IMR-90 (cell line): ENCODE measurements around the gene DDX31. TPM values are rescaled to one million over a fixed set of nuclear protein-coding genes. Genes with fewer than 3 reads are reported as not detected.

Source experiments
- ATAC-seq: fragments of 200-7000 bp; cut with Tn5 transposase; 2 replicates; pipeline ENCODE4 v1.9.1; 2020; ENCODE audit warnings: low read depth, mild to moderate bottlenecking, moderate library complexity
- BruUV-seq: library from RNA; stranded (reverse); fragments of 400-500 nt; replicated peaks from 2 replicates; lab custom pipeline; 2021; lab: Mats Ljungman, UMichigan
- CTCF ChIA-PET: fragments of 300-600 bp; formaldehyde crosslinking; extraction: SDS; loops from one replicate; lab custom pipeline; 2021; ENCODE audit warnings: antibody characterized with exemption; lab: Yijun Ruan, JAX
- POLR2A ChIA-PET: fragments of 300-600 bp; sonication (Branson Sonifier 250); formaldehyde crosslinking; loops from one replicate; lab custom pipeline; 2022; ENCODE audit warnings: antibody characterized with exemption; ENCODE audit not compliant: unreplicated experiment; lab: Charles Lee
- DNase-seq: peaks from one replicate; pipeline ENCODE4 v3.0.0; 2013
- H2AFZ ChIP-seq: replicated peaks from 2 replicates; pipeline ENCODE3; 2013; ENCODE audit warnings: low read length, mild to moderate bottlenecking; ENCODE audit not compliant: poor library complexity
- H2AK5ac ChIP-seq: 2 replicates; pipeline ENCODE4 v1.6.1; 2013; ENCODE audit warnings: low read depth, low read length, inconsistent platforms
- H2AK9ac ChIP-seq: replicated peaks from 2 replicates; pipeline ENCODE3; 2013; ENCODE audit warnings: mild to moderate bottlenecking, low read depth, low read length, moderate library complexity; ENCODE audit not compliant: poor library complexity
- H2BK120ac ChIP-seq: 2 replicates; pipeline ENCODE4 v1.6.1; 2013; ENCODE audit warnings: low read depth, low read length, inconsistent platforms
- H2BK15ac ChIP-seq: 3 replicates; pipeline ENCODE4 v1.6.1; 2013; ENCODE audit warnings: low read depth, low read length, inconsistent platforms
- H2BK20ac ChIP-seq: 2 replicates; pipeline ENCODE4 v1.6.1; 2013; ENCODE audit warnings: low read depth, mild to moderate bottlenecking, inconsistent platforms, low read length, moderate library complexity
- H2BK5ac ChIP-seq: 2 replicates; pipeline ENCODE4 v1.6.1; 2013; ENCODE audit warnings: mild to moderate bottlenecking, low read depth, low read length, inconsistent platforms; ENCODE audit not compliant: poor library complexity, severe bottlenecking
- H3K14ac ChIP-seq: replicated peaks from 2 replicates; pipeline ENCODE4 v1.6.1; 2013; ENCODE audit warnings: low read depth, low read length, inconsistent platforms
- H3K18ac ChIP-seq: 2 replicates; pipeline ENCODE4 v1.6.1; 2013; ENCODE audit warnings: low read depth, low read length, control low read depth
- H3K23ac ChIP-seq: 2 replicates; pipeline ENCODE4 v1.6.1; 2013; ENCODE audit warnings: low read depth, low read length, inconsistent platforms
- H3K27ac ChIP-seq: 2 replicates; pipeline ENCODE4 v1.5.1; 2013; ENCODE audit warnings: mild to moderate bottlenecking, control low read depth, low read length; ENCODE audit not compliant: insufficient read depth
- H3K27me3 ChIP-seq: 2 replicates; pipeline ENCODE4 v1.6.1; 2013; ENCODE audit warnings: low read length; ENCODE audit not compliant: control insufficient read depth, insufficient read depth
- H3K36me3 ChIP-seq: 2 replicates; pipeline ENCODE4 v1.6.1; 2013; ENCODE audit warnings: low read length, mixed read lengths; ENCODE audit not compliant: control insufficient read depth, insufficient read depth
- H3K4ac ChIP-seq: 2 replicates; pipeline ENCODE4 v1.6.1; 2013; ENCODE audit warnings: low read depth, low read length, inconsistent platforms
- H3K4me1 ChIP-seq: 2 replicates; pipeline ENCODE4 v1.6.1; 2013; ENCODE audit warnings: low read length, mixed read lengths; ENCODE audit not compliant: control insufficient read depth, insufficient read depth
- H3K4me2 ChIP-seq: 2 replicates; pipeline ENCODE4 v1.6.1; 2013; ENCODE audit warnings: low read depth, mild to moderate bottlenecking, control low read depth, low read length, moderate library complexity
- H3K4me3 ChIP-seq: 2 replicates; pipeline ENCODE4 v1.5.1; 2013; ENCODE audit warnings: low read depth, mild to moderate bottlenecking, control low read depth, low read length, moderate library complexity; ENCODE audit not compliant: insufficient read depth
- H3K56ac ChIP-seq: 2 replicates; pipeline ENCODE4 v1.6.1; 2013; ENCODE audit warnings: low read length, inconsistent platforms; ENCODE audit not compliant: insufficient read depth; ENCODE audit errors: extremely low read depth
- H3K79me1 ChIP-seq, 2 experiments: 2 replicates each; pipeline ENCODE4 v1.6.1; 2013; ENCODE audit warnings: low read length in 2 of 2, inconsistent platforms in 1 of 2, low read depth in 1 of 2
- H3K9ac ChIP-seq: 2 replicates; pipeline ENCODE4 v1.6.1; 2013; ENCODE audit warnings: low read depth, low read length, control low read depth
- H3K9me1 ChIP-seq: 2 replicates; pipeline ENCODE4 v1.6.1; 2013; ENCODE audit warnings: low read length, inconsistent platforms; ENCODE audit not compliant: insufficient read depth
- H3K9me3 ChIP-seq: 2 replicates; pipeline ENCODE4 v1.6.1; 2013; ENCODE audit warnings: low read length; ENCODE audit not compliant: control insufficient read depth, insufficient read depth
- H4K20me1 ChIP-seq: 2 replicates; pipeline ENCODE4 v1.6.1; 2013; ENCODE audit warnings: low read length, inconsistent platforms; ENCODE audit not compliant: insufficient read depth
- H4K5ac ChIP-seq: 2 replicates; pipeline ENCODE4 v1.6.1; 2013; ENCODE audit warnings: mild to moderate bottlenecking, low read depth, low read length, control low read depth
- H4K8ac ChIP-seq, 2 experiments: 2 replicates each; pipeline ENCODE4 v1.6.1; 2013; ENCODE audit warnings: low read depth in 2 of 2, low read length in 2 of 2, control low read depth in 1 of 2, inconsistent platforms in 1 of 2
- H4K91ac ChIP-seq: 2 replicates; pipeline ENCODE4 v1.6.1; 2013; ENCODE audit warnings: low read depth, low read length, inconsistent platforms; ENCODE audit not compliant: insufficient read depth
- BHLHE40 ChIP-seq: fragments of 150-350 bp; IDR thresholded peaks from 2 replicates; pipeline ENCODE4 v1.6.1; 2016; ENCODE audit warnings: mild to moderate bottlenecking, low read depth, low read length
- CEBPB ChIP-seq: IDR thresholded peaks from 2 replicates; pipeline ENCODE4 v1.6.1; 2012; ENCODE audit warnings: low read depth, low read length, improper control_type of control experiment
- CHD1 ChIP-seq: IDR thresholded peaks from 2 replicates; pipeline ENCODE4 v1.6.1; 2012; ENCODE audit warnings: low read depth, low read length, improper control_type of control experiment
- CTCF ChIP-seq: conservative IDR thresholded peaks from 2 replicates; pipeline ENCODE4 v1.5.1; 2012; ENCODE audit warnings: mild to moderate bottlenecking, low read depth, low read length, improper control_type of control experiment
- ELK1 ChIP-seq: fragments of 150-350 bp; IDR thresholded peaks from 2 replicates; pipeline ENCODE4 v1.6.1; 2016; ENCODE audit warnings: low read depth, mild to moderate bottlenecking, low read length, moderate library complexity, borderline replicate concordance
- FOS ChIP-seq: fragments of 150-350 bp; IDR thresholded peaks from 2 replicates; pipeline ENCODE4 v1.6.1; 2016; ENCODE audit warnings: low read depth, low read length
- MAFK ChIP-seq: IDR thresholded peaks from 2 replicates; pipeline ENCODE4 v1.6.1; 2012; ENCODE audit warnings: low read depth, low read length, improper control_type of control experiment
- MXI1 ChIP-seq: IDR thresholded peaks from 2 replicates; pipeline ENCODE4 v1.6.1; 2012; ENCODE audit warnings: low read depth, mild to moderate bottlenecking, low read length, moderate library complexity, borderline replicate concordance
- NFE2L2 ChIP-seq: fragments of 150-350 bp; IDR thresholded peaks from 2 replicates; pipeline ENCODE4 v1.6.1; 2016; ENCODE audit warnings: low read depth, mild to moderate bottlenecking, low read length
- RAD21 ChIP-seq: IDR thresholded peaks from 2 replicates; pipeline ENCODE4 v1.6.1; 2012; ENCODE audit warnings: low read length, improper control_type of control experiment
- RCOR1 ChIP-seq: IDR thresholded peaks from 2 replicates; pipeline ENCODE4 v1.6.1; 2012; ENCODE audit warnings: mild to moderate bottlenecking, low read length, improper control_type of control experiment; ENCODE audit not compliant: insufficient replicate concordance
- RFX5 ChIP-seq: IDR thresholded peaks from 2 replicates; pipeline ENCODE4 v1.8.0; 2012; ENCODE audit warnings: low read depth, mild to moderate bottlenecking, low read length, moderate library complexity
- SMC3 ChIP-seq: fragments of 150-350 bp; IDR thresholded peaks from 2 replicates; pipeline ENCODE4 v1.6.1; 2016; ENCODE audit warnings: low read depth, mild to moderate bottlenecking, antibody characterized with exemption, low read length, moderate library complexity
- WGBS, 2 experiments: methylation state at CpG; one replicate each; pipeline versions ENCODE4 v1.1.5 to v1.1.7; 2013; ENCODE audit warnings: missing lambda C conversion rate in 2 of 2; ENCODE audit not compliant: insufficient read length in 1 of 2; ENCODE audit errors: extremely low coverage in 2 of 2; 5-methylcytosine and 5-hydroxymethylcytosine counted together
- dilution Hi-C: fragments of 300-500 bp; cut with HindIII; formaldehyde crosslinking; loops from one replicate; pipeline ENCODE4 v1.14.3; 2018; ENCODE audit warnings: low sequenced_read_pairs; ENCODE audit not compliant: unreplicated experiment
- in situ Hi-C: fragments of 300-500 bp; cut with MboI; formaldehyde crosslinking; loops from 3 replicates; pipeline ENCODE4 v1.14.3; 2019; ENCODE audit warnings: low sequenced_read_pairs, inconsistent platforms, mixed read lengths
- intact Hi-C: fragments of 100-400 bp; cut with micrococcal nuclease; formaldehyde crosslinking; loops from 2 replicates; pipeline ENCODE4 v1.10.0; 2022
- polyA plus RNA-seq, 3 experiments: library from polyadenylated mRNA; depleted of rRNA; stranded (reverse); fragments of >200 nt; gene quantifications; 2 replicates each; pipeline ENCODE4 v1.2.3, GENCODE V29; 2012; ENCODE audit warnings: low replicate concordance in 1 of 3
- total RNA-seq: library from RNA; depleted of rRNA; stranded (reverse); fragments of >200 nt; gene quantifications from 2 replicates; pipeline ENCODE4 v1.2.3, GENCODE V29; 2012

DDX31 gene
- total and polyA plus RNA-seq, 2 of the 4 experiments (the other 2 are of a cell fraction): 10.7 to 14.0 TPM

GRCh38 chr9:132647355-132647754 lies 22.4 kb downstream of the DDX31 start (continued):
- TF ChIP-seq CEBPB: peak; percentile 67; the same call in 1 of the 2 replicates

DNA sequence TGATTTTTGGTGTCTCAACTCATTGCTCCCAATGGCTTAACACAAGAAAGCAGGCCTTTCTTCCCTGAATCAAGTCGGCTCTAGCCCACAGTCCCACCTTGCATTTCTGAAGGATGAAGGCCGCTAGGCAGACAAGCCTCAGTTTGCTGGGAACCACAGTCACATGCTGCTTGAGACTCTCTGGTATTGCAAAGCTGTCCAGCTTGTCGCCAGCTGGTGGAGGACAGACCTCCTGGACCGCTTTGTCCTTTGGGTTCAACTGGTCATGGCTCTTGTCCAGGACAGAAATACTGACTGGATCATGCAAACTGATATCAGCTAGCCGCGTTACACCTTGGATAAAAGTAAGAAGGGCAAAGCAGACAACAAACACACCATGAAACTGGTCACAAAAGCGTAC lies 23.1 kb downstream of the DDX31 start:
- intact Hi-C loops: loop anchor here (1.0 kb wide), 1 partner anchor 154 kb away; no protein-coding TSS in a partner anchor
- peaks cover 37% of the 10 kb centered on the region for H3K36me3 ChIP-seq
- TF ChIP-seq FOS (no peak), NFE2L2 (no peak), CTCF (no peak), CEBPB (no peak), MAFK (no peak), SMC3 (no peak), CHD1 (no peak), RAD21 (no peak), RCOR1 (no peak), BHLHE40 (no peak), RFX5 (no peak), ELK1 (no peak), MXI1 (no peak)

More for the DNA sequence above, 23.1 kb downstream of the DDX31 start:
- in situ Hi-C loops (no loop called here), dilution Hi-C loops (no loop called here)
- H2AK5ac ChIP-seq: peak overlapping the region; percentile 88
- peak overlapping the region; percentile 48; the same call in 1 of the 2 replicates for H3K27ac ChIP-seq
- peak overlapping the region; percentile 86 for H2BK20ac ChIP-seq
- no peak overlapping the region for H3K4me3 ChIP-seq
- no TSS peak for BruUV-seq
- H3K9me3 ChIP-seq: no peaks in the 10 kb centered on the region
- WGBS, 2 experiments: 100% methylated on average over 1 of the region's 7 CpGs; no CpG with 5 or more reads in 1 of the 2 experiments
- peak overlapping the region in 1 of 2 experiments; percentile 65; a peak in 2 of 4 replicates for H4K8ac ChIP-seq
- H2BK120ac ChIP-seq: peak overlapping the region; percentile 83
- CTCF ChIA-PET: no interaction called here
- peak overlapping the region; percentile 94 for H3K4ac ChIP-seq
- peak overlapping the region; percentile 27; the same call in 1 of the 2 replicates for H3K18ac ChIP-seq
- peak overlapping the region; percentile 63; the same call in 1 of the 2 replicates for H3K23ac ChIP-seq
- H3K9ac ChIP-seq: no peak overlapping the region
- no peak overlapping the region for H4K5ac ChIP-seq
- peak overlapping the region; percentile 28 for H2BK5ac ChIP-seq
- H4K20me1 ChIP-seq: peaks cover 8% of the 10 kb centered on the region; the same call in 1 of the 2 replicates
- no peak overlapping the region for H2AK9ac ChIP-seq
- peak overlapping the region; percentile 35; the same call in 1 of the 3 replicates for H2BK15ac ChIP-seq
- no peak overlapping the region for H3K56ac ChIP-seq
- DNase-seq (peak; percentile 7), ATAC-seq (no peak)
- H3K14ac ChIP-seq: peak overlapping the region; percentile 91
- peaks cover 10% of the 10 kb centered on the region for H3K4me1 ChIP-seq
- POLR2A ChIA-PET: no interaction called here
- H3K79me1 ChIP-seq: peaks cover 0 to 8% of the 10 kb centered on the region in 2 experiments; a peak in 3 of 4 replicates
- no peaks in the 10 kb centered on the region for H3K27me3 ChIP-seq
- H4K91ac ChIP-seq: peak overlapping the region; percentile 72
- H3K4me2 ChIP-seq: no peak overlapping the region
- peaks cover 12% of the 10 kb centered on the region for H3K9me1 ChIP-seq
- no peak overlapping the region for H2AFZ ChIP-seq
